Panc1 (cell line): ENCODE data around the gene RNPS1. TPM values are rescaled to one million over a fixed set of nuclear protein-coding genes. Genes with fewer than 3 reads are reported as not detected.
"Not testable (repeated sequence)": the region's sequence is repeated elsewhere in the genome, so short reads cannot be mapped to it uniquely, and the experiment has no call there.

Source experiments
- ATAC-seq: fragments of 200-7000 bp; cut with Tn5 transposase; 2 replicates; pipeline ENCODE4 v1.9.1; 2020; ENCODE audit warnings: mild to moderate bottlenecking, moderate library complexity
- BruUV-seq: library from RNA; stranded (reverse); fragments of 400-500 nt; replicated peaks from 2 replicates; lab custom pipeline; 2021; lab: Mats Ljungman, UMichigan
- CTCF ChIA-PET: fragments of 300-600 bp; sonication (Branson Sonifier 250); formaldehyde crosslinking; loops from one replicate; lab custom pipeline; 2022; ENCODE audit warnings: antibody characterized with exemption; lab: Charles Lee
- POLR2A ChIA-PET: fragments of 300-600 bp; sonication (Branson Sonifier 250); formaldehyde crosslinking; loops from one replicate; lab custom pipeline; 2022; ENCODE audit warnings: antibody characterized with exemption; lab: Charles Lee
- DNase-seq: peaks from one replicate; pipeline ENCODE4 v3.0.0-alpha.2; 2010; ENCODE audit warnings: low read depth, low spot score
- H3K27ac ChIP-seq: 2 replicates; pipeline ENCODE4 v1.5.1; 2011; ENCODE audit warnings: mild to moderate bottlenecking, low read length, inconsistent platforms
- H3K27me3 ChIP-seq: fragments of 200-500 bp; sonication (Bioruptor generic); 2 replicates; pipeline ENCODE4 v1.6.0; 2014; ENCODE audit warnings: low read length, inconsistent platforms; ENCODE audit not compliant: control insufficient read depth, insufficient read depth
- H3K36me3 ChIP-seq: fragments of 200-500 bp; sonication (Bioruptor generic); 2 replicates; pipeline ENCODE4 v1.5.1; 2014; ENCODE audit warnings: inconsistent platforms, mild to moderate bottlenecking, low read length, moderate library complexity; ENCODE audit not compliant: control insufficient read depth, insufficient read depth
- H3K4me1 ChIP-seq: 2 replicates; pipeline ENCODE4 v1.5.1; 2011; ENCODE audit warnings: inconsistent platforms, mild to moderate bottlenecking, low read length, moderate library complexity; ENCODE audit not compliant: control insufficient read depth, insufficient read depth
- H3K4me3 ChIP-seq, 2 experiments: 2 replicates each; pipeline ENCODE4 v1.5.1; 2011 to 2012; ENCODE audit warnings: low read depth in 2 of 2, low read length in 2 of 2, mild to moderate bottlenecking in 2 of 2, inconsistent platforms in 1 of 2, moderate library complexity in 1 of 2
- H3K9me3 ChIP-seq: fragments of 200-500 bp; sonication (Bioruptor generic); 2 replicates; pipeline ENCODE4 v1.5.1; 2014; ENCODE audit warnings: low read depth, mild to moderate bottlenecking, inconsistent platforms, low read length, moderate library complexity; ENCODE audit not compliant: control insufficient read depth, insufficient read depth
- POLR2AphosphoS5 ChIP-seq: IDR thresholded peaks from 2 replicates; pipeline ENCODE4 v1.6.1; 2012; ENCODE audit warnings: mild to moderate bottlenecking, low read depth, low read length, moderate library complexity
- SIN3A ChIP-seq: IDR thresholded peaks from 2 replicates; pipeline ENCODE4 v1.6.1; 2012; ENCODE audit warnings: low read depth, mild to moderate bottlenecking, low read length, moderate library complexity, borderline replicate concordance; ENCODE audit not compliant: insufficient read depth
- TCF7L2 ChIP-seq: IDR thresholded peaks from 2 replicates; pipeline ENCODE4 v1.6.1; 2011; ENCODE audit warnings: mild to moderate bottlenecking, low read depth, low read length, inconsistent platforms
- in situ Hi-C: cut with HindIII; loops from 2 replicates; pipeline ENCODE4 v1.10.0; 2016; ENCODE audit warnings: low sequenced_read_pairs, low pct_unique_long_range_greater_than_20kb
- intact Hi-C: fragments of 100-400 bp; cut with micrococcal nuclease; formaldehyde crosslinking; loops from one replicate; pipeline ENCODE4 v1.10.0; 2022; ENCODE audit not compliant: unreplicated experiment
- total RNA-seq: library from RNA; stranded (reverse); gene quantifications from one replicate; pipeline ENCODE4 v1.2.1, GENCODE V29; 2021; ENCODE audit not compliant: unreplicated experiment
- TF ChIP-seq, protein P1 (sequence below), 2 experiments: IDR thresholded peaks; 2 replicates each; pipeline ENCODE4 v1.6.1; 2011 to 2012; ENCODE audit warnings: low read depth in 2 of 2, control low read depth in 1 of 2, low read length in 1 of 2, mild to moderate bottlenecking in 1 of 2, moderate library complexity in 1 of 2; ENCODE audit not compliant: insufficient read depth in 1 of 2
- TF ChIP-seq, protein P2 (sequence below): fragments of 450-650 bp; IDR thresholded peaks from 2 replicates; pipeline ENCODE4 v1.5.1; 2017; ENCODE audit warnings: mild to moderate bottlenecking

Gene RNPS1
- total RNA-seq, 1 experiment from 2014 or later = 249 TPM

DNA sequence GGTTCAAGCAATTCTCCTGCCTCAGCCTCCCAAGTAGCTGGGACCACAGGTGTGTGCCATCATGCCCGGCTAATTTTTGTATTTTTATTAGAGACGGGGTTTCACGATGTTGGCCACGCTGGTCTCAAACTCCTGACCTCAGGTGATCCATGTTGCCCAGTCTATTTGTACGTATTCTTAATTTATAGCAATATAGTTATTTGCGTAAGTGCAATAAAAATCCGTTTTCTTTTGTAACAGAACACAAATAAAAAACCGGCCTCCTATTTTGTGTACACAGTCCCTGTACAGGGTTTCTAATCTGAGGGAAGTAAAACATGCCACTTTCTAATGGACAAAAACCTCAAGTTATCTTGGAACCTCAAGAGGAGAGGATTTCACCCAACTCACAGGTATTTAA, 7.7 kb downstream of the RNPS1 start:
- H3K27me3 ChIP-seq = no peaks in the 10 kb centered on the region
- in situ Hi-C loops = no loop called here
- no peaks in the 10 kb centered on the region for H3K9me3 ChIP-seq
- intact Hi-C loops = no loop called here
- ATAC-seq (no peak), DNase-seq (no peak)
- ChIA-PET POLR2A (no interaction called here), CTCF (no interaction called here)
- peaks cover 43% of the 10 kb centered on the region for H3K36me3 ChIP-seq
- H3K4me1 ChIP-seq = peaks cover 7% of the 10 kb centered on the region
- H3K4me3 ChIP-seq = no peak overlapping the region
- no TSS peak for BruUV-seq
- no peak overlapping the region for H3K27ac ChIP-seq
- no peak for TF ChIP-seq TCF7L2
- TF ChIP-seq SIN3A = no peak
- TF ChIP-seq, protein P1, sequence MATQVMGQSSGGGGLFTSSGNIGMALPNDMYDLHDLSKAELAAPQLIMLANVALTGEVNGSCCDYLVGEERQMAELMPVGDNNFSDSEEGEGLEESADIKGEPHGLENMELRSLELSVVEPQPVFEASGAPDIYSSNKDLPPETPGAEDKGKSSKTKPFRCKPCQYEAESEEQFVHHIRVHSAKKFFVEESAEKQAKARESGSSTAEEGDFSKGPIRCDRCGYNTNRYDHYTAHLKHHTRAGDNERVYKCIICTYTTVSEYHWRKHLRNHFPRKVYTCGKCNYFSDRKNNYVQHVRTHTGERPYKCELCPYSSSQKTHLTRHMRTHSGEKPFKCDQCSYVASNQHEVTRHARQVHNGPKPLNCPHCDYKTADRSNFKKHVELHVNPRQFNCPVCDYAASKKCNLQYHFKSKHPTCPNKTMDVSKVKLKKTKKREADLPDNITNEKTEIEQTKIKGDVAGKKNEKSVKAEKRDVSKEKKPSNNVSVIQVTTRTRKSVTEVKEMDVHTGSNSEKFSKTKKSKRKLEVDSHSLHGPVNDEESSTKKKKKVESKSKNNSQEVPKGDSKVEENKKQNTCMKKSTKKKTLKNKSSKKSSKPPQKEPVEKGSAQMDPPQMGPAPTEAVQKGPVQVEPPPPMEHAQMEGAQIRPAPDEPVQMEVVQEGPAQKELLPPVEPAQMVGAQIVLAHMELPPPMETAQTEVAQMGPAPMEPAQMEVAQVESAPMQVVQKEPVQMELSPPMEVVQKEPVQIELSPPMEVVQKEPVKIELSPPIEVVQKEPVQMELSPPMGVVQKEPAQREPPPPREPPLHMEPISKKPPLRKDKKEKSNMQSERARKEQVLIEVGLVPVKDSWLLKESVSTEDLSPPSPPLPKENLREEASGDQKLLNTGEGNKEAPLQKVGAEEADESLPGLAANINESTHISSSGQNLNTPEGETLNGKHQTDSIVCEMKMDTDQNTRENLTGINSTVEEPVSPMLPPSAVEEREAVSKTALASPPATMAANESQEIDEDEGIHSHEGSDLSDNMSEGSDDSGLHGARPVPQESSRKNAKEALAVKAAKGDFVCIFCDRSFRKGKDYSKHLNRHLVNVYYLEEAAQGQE (IDR thresholded peaks at IDR 0.05; ENCODE audit: insufficient read depth in 1 of 2, low read depth in 2 of 2, low read length in 1 of 2) = no peak
- no peak for TF ChIP-seq POLR2AphosphoS5
- TF ChIP-seq, protein P2, sequence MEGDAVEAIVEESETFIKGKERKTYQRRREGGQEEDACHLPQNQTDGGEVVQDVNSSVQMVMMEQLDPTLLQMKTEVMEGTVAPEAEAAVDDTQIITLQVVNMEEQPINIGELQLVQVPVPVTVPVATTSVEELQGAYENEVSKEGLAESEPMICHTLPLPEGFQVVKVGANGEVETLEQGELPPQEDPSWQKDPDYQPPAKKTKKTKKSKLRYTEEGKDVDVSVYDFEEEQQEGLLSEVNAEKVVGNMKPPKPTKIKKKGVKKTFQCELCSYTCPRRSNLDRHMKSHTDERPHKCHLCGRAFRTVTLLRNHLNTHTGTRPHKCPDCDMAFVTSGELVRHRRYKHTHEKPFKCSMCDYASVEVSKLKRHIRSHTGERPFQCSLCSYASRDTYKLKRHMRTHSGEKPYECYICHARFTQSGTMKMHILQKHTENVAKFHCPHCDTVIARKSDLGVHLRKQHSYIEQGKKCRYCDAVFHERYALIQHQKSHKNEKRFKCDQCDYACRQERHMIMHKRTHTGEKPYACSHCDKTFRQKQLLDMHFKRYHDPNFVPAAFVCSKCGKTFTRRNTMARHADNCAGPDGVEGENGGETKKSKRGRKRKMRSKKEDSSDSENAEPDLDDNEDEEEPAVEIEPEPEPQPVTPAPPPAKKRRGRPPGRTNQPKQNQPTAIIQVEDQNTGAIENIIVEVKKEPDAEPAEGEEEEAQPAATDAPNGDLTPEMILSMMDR = no peak

DNA sequence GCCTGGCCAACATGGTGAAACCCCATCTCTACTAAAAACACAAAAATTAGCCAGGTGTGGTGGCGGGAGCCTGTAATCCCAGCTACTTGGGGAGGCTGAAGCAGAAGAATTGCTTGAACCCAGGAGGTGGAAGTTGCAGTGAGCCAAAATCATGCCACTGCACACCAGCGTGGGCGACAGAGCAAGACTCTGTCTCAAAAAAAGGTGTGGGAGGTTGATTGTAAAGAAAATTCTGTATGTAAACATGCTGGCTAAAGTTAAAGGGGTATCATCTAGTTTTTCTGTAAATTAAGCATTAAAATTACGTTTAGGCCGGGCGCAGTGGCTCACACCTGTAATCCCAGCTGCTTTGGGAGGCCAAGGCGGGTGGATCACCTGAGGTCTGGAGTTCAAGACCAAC, 9.4 kb downstream of the RNPS1 start:
- CTCF ChIA-PET, H3K4me3 ChIP-seq, intact Hi-C loops, H3K4me1 ChIP-seq, H3K27me3 ChIP-seq, POLR2A ChIA-PET, BruUV-seq, in situ Hi-C loops, H3K27ac ChIP-seq, ATAC-seq, H3K9me3 ChIP-seq, DNase-seq: not testable (repeated sequence)
- peaks cover 40% of the 10 kb centered on the region for H3K36me3 ChIP-seq

DNA sequence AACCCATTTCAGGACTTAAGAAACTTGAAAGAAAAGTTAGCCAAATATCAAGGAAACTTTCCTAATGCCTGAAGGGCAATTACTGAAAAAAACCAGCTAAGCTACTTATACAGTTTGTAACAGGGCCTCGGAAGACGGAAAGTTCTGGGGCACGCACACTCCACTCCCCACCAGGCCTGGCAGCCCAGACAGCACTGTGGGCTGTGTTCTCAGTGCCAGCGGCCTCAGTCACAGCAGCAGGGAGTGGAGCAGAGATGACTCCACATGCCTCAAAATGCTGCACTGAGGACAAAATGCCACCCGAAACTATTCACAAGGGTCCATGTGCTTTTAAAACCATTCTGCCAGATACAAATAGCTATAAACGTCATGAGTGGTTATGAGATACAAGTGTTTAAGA, 10.2 kb downstream of the RNPS1 start:
- intact Hi-C loops = no loop called here

More for the DNA sequence above, 10.2 kb downstream of the RNPS1 start:
- in situ Hi-C loops = no loop called here
- no peaks in the 10 kb centered on the region for H3K9me3 ChIP-seq
- no peak overlapping the region for H3K4me3 ChIP-seq
- DNase-seq (no peak), ATAC-seq (no peak)
- no peak overlapping the region for H3K27ac ChIP-seq
- POLR2A ChIA-PET = no interaction called here
- no TSS peak for BruUV-seq
- H3K4me1 ChIP-seq = peaks cover 10% of the 10 kb centered on the region; the same call in 1 of the 2 replicates
- TF ChIP-seq, protein P1 (IDR thresholded peaks at IDR 0.05; ENCODE audit: insufficient read depth in 1 of 2, low read depth in 2 of 2, low read length in 1 of 2) = no peak
- TF ChIP-seq POLR2AphosphoS5 = no peak
- TF ChIP-seq, protein P2 = no peak
- no peak for TF ChIP-seq TCF7L2
- TF ChIP-seq SIN3A = no peak
- H3K36me3 ChIP-seq = peaks cover 34% of the 10 kb centered on the region
- CTCF ChIA-PET = no interaction called here
- no peaks in the 10 kb centered on the region for H3K27me3 ChIP-seq
